ENCODE data around the gene PROB1. TPM values are rescaled to one million over a fixed set of nuclear protein-coding genes. Genes with fewer than 3 reads are reported as not detected.

The PROB1 gene
- total and polyA plus RNA-seq, 2 of the 13 experiments (the other 11 are each of a cell fraction or from before 2014, with no cell fraction given), result 0.69 to 1.1 TPM

DNA sequence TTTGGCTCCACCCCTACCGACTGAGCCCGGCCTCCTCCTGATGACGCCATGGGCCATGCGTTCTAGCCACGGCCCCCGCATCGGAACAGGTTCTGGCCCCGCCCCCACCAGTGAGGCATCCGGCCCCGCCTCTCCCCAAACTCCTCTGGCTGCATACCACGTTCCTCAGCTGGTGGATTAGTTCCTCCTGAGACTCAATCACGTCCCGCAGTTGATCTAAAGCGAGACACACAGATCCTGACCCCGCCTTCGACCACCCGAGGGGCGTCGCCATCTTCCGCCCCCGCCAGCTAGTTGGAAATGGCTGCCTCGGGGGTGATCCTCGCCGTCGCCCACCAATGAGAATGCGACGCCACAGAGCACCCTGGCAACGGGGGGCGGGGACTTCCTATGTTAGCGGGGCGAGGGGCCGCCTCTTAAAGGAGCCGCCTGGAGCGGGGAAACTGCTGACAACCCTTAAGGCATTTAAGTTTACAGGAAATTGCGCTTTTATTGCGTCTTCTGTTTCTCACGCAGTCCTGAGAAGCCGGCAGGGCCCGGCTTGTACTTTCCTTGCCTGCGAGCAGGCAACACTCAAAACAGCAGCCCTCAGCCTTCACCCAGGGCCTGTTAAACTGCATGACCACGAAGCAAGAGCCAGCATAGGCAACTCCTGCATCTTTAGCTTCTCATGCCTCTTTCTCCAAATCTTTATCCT, 9.0 kb upstream of the PROB1 start, which contains the start of gene SPATA24 (continued):
- TF ChIP-seq, protein P1, sequence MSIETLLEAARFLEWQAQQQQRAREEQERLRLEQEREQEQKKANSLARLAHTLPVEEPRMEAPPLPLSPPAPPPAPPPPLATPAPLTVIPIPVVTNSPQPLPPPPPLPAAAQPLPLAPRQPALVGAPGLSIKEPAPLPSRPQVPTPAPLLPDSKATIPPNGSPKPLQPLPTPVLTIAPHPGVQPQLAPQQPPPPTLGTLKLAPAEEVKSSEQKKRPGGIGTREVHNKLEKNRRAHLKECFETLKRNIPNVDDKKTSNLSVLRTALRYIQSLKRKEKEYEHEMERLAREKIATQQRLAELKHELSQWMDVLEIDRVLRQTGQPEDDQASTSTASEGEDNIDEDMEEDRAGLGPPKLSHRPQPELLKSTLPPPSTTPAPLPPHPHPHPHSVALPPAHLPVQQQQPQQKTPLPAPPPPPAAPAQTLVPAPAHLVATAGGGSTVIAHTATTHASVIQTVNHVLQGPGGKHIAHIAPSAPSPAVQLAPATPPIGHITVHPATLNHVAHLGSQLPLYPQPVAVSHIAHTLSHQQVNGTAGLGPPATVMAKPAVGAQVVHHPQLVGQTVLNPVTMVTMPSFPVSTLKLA (IDR thresholded peaks at IDR 0.05), result peak; percentile 53; the same call in 1 of the 2 replicates
- TF ChIP-seq ZNF501 (CRISPR knock-in tag; IDR thresholded peaks at IDR 0.05), result peak; percentile 73
- peak; percentile 78; the same call in 1 of the 2 replicates for TF ChIP-seq BORCS8-MEF2B (CRISPR knock-in tag; IDR thresholded peaks at IDR 0.05)
- TF ChIP-seq ZNF136 (CRISPR knock-in tag; IDR thresholded peaks at IDR 0.05; ENCODE audit: low read depth), result peak; percentile 40; the same call in 1 of the 2 replicates
- TF ChIP-seq SETDB1 (CRISPR knock-in tag; IDR thresholded peaks at IDR 0.05; ENCODE audit: borderline replicate concordance), result no peak
- TF ChIP-seq, protein P2, sequence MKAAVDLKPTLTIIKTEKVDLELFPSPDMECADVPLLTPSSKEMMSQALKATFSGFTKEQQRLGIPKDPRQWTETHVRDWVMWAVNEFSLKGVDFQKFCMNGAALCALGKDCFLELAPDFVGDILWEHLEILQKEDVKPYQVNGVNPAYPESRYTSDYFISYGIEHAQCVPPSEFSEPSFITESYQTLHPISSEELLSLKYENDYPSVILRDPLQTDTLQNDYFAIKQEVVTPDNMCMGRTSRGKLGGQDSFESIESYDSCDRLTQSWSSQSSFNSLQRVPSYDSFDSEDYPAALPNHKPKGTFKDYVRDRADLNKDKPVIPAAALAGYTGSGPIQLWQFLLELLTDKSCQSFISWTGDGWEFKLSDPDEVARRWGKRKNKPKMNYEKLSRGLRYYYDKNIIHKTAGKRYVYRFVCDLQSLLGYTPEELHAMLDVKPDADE (CRISPR knock-in tag; IDR thresholded peaks at IDR 0.05), result no peak
- TF ChIP-seq ZSCAN22 (CRISPR knock-in tag; IDR thresholded peaks at IDR 0.05), result no peak
- TF ChIP-seq ZNF558 (CRISPR knock-in tag; IDR thresholded peaks at IDR 0.05; ENCODE audit: borderline replicate concordance), result no peak
- no peak for TF ChIP-seq ZNF775 (CRISPR knock-in tag; IDR thresholded peaks at IDR 0.05; ENCODE audit: borderline replicate concordance)
- TF ChIP-seq HDAC2 (CRISPR knock-in tag; IDR thresholded peaks at IDR 0.05), result peak; percentile 12; the same call in 1 of the 2 replicates
- no peak for TF ChIP-seq TBX3 (IDR thresholded peaks at IDR 0.05; ENCODE audit: borderline replicate concordance)
- TF ChIP-seq GZF1 (CRISPR knock-in tag; IDR thresholded peaks at IDR 0.05), result 0 out of 2 replicates have a peak, but pooled peaks have one; percentile 40
- TF ChIP-seq, protein P3, sequence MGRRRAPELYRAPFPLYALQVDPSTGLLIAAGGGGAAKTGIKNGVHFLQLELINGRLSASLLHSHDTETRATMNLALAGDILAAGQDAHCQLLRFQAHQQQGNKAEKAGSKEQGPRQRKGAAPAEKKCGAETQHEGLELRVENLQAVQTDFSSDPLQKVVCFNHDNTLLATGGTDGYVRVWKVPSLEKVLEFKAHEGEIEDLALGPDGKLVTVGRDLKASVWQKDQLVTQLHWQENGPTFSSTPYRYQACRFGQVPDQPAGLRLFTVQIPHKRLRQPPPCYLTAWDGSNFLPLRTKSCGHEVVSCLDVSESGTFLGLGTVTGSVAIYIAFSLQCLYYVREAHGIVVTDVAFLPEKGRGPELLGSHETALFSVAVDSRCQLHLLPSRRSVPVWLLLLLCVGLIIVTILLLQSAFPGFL (CRISPR knock-in tag; IDR thresholded peaks at IDR 0.05), result no peak
- no peak for TF ChIP-seq KLF15 (CRISPR knock-in tag; IDR thresholded peaks at IDR 0.05; ENCODE audit: borderline replicate concordance)
- TF ChIP-seq KDM5B (CRISPR knock-in tag; IDR thresholded peaks at IDR 0.05; ENCODE audit: borderline replicate concordance), result peak; percentile 41; the same call in 1 of the 2 replicates
- TF ChIP-seq FOSL1 (CRISPR knock-in tag; IDR thresholded peaks at IDR 0.05; ENCODE audit: borderline replicate concordance), result no peak
- TF ChIP-seq, protein P4, sequence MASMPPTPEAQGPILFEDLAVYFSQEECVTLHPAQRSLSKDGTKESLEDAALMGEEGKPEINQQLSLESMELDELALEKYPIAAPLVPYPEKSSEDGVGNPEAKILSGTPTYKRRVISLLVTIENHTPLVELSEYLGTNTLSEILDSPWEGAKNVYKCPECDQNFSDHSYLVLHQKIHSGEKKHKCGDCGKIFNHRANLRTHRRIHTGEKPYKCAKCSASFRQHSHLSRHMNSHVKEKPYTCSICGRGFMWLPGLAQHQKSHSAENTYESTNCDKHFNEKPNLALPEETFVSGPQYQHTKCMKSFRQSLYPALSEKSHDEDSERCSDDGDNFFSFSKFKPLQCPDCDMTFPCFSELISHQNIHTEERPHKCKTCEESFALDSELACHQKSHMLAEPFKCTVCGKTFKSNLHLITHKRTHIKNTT (CRISPR knock-in tag; IDR thresholded peaks at IDR 0.05), result no peak
- 0 out of 2 replicates have a peak, but pooled peaks have one; percentile 13 for TF ChIP-seq ZNF788 (CRISPR knock-in tag; IDR thresholded peaks at IDR 0.05; ENCODE audit: borderline replicate concordance)
- no peak for TF ChIP-seq TAF15 (IDR thresholded peaks at IDR 0.05; ENCODE audit: low read depth, low read length, poor library complexity, severe bottlenecking)
- TF ChIP-seq, protein P5, sequence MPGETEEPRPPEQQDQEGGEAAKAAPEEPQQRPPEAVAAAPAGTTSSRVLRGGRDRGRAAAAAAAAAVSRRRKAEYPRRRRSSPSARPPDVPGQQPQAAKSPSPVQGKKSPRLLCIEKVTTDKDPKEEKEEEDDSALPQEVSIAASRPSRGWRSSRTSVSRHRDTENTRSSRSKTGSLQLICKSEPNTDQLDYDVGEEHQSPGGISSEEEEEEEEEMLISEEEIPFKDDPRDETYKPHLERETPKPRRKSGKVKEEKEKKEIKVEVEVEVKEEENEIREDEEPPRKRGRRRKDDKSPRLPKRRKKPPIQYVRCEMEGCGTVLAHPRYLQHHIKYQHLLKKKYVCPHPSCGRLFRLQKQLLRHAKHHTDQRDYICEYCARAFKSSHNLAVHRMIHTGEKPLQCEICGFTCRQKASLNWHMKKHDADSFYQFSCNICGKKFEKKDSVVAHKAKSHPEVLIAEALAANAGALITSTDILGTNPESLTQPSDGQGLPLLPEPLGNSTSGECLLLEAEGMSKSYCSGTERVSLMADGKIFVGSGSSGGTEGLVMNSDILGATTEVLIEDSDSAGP (CRISPR knock-in tag; IDR thresholded peaks at IDR 0.05; ENCODE audit: borderline replicate concordance), result peak; percentile 100
- TF ChIP-seq NBN (conservative IDR thresholded peaks at IDR 0.05), result no peak
- TF ChIP-seq KMT2A (CRISPR knock-in tag; IDR thresholded peaks at IDR 0.05), result 0 out of 2 replicates have a peak, but pooled peaks have one; percentile 16
- no peak for TF ChIP-seq ZNF703 (CRISPR knock-in tag; IDR thresholded peaks at IDR 0.05; ENCODE audit: borderline replicate concordance)
